MM.1S (cell line): ENCODE results near the gene PSMC3IP.

Source experiments
- DNase-seq: peaks from one replicate; pipeline ENCODE4 v3.0.0-alpha.2; 2015
- H2AFZ ChIP-seq: fragments of 300-600 bp; sonication (generic); 2 replicates; pipeline ENCODE4 v1.6.0; 2016; ENCODE audit warnings: antibody characterized with exemption, low read length
- H3F3A ChIP-seq: fragments of 300-600 bp; sonication (generic); 2 replicates; pipeline ENCODE4 v1.6.1; 2016; ENCODE audit warnings: mild to moderate bottlenecking, antibody characterized with exemption, low read length, moderate library complexity, mixed read lengths; ENCODE audit not compliant: insufficient read depth
- H3K27ac ChIP-seq: fragments of 300-600 bp; sonication (generic); 2 replicates; pipeline ENCODE4 v1.5.1; 2016; ENCODE audit warnings: mild to moderate bottlenecking, low read length
- H3K27me3 ChIP-seq: fragments of 300-600 bp; sonication (generic); replicated peaks from 2 replicates; pipeline ENCODE4 v1.6.0; 2016; ENCODE audit warnings: low read length; ENCODE audit not compliant: insufficient read depth
- H3K36me3 ChIP-seq: fragments of 300-600 bp; sonication (generic); replicated peaks from 2 replicates; pipeline ENCODE4 v1.6.1; 2016; ENCODE audit warnings: mild to moderate bottlenecking, low read length, mixed read lengths; ENCODE audit not compliant: insufficient read depth
- H3K4me1 ChIP-seq: fragments of 300-600 bp; sonication (generic); 2 replicates; pipeline ENCODE4 v1.6.1; 2016; ENCODE audit warnings: low read length, mixed read lengths
- H3K4me2 ChIP-seq: fragments of 300-600 bp; sonication (generic); 2 replicates; pipeline ENCODE4 v1.6.0; 2016; ENCODE audit warnings: low read depth, low read length
- H3K4me3 ChIP-seq: fragments of 300-600 bp; sonication (generic); 2 replicates; pipeline ENCODE4 v1.5.1; 2016; ENCODE audit warnings: low read length, mixed read lengths
- H3K79me2 ChIP-seq: fragments of 300-600 bp; sonication (generic); 2 replicates; pipeline ENCODE4 v1.6.1; 2016; ENCODE audit warnings: mixed run types, low read length, mixed read lengths
- H3K9ac ChIP-seq: fragments of 300-600 bp; sonication (generic); 2 replicates; pipeline ENCODE4 v1.6.1; 2016; ENCODE audit warnings: low read length, mixed read lengths
- H3K9me2 ChIP-seq: fragments of 300-600 bp; sonication (generic); replicated peaks from 2 replicates; pipeline ENCODE4 v1.6.1; 2016; ENCODE audit warnings: mild to moderate bottlenecking, low read length, mixed read lengths; ENCODE audit not compliant: insufficient read depth
- H3K9me3 ChIP-seq: fragments of 300-600 bp; sonication (generic); replicated peaks from 2 replicates; pipeline ENCODE4 v1.6.1; 2016; ENCODE audit warnings: mild to moderate bottlenecking, low read length, mixed read lengths; ENCODE audit not compliant: insufficient read depth
- H4K20me1 ChIP-seq: fragments of 300-600 bp; sonication (generic); 2 replicates; pipeline ENCODE4 v1.6.1; 2016; ENCODE audit warnings: mild to moderate bottlenecking, low read length, moderate library complexity, mixed read lengths; ENCODE audit not compliant: insufficient read depth
- CTCF ChIP-seq: fragments of 300-600 bp; sonication (generic); IDR thresholded peaks from 2 replicates; pipeline ENCODE4 v1.5.1; 2016; ENCODE audit warnings: antibody characterized with exemption, low read length, mixed read lengths
- EZH2 ChIP-seq: fragments of 300-600 bp; sonication (generic); optimal IDR thresholded peaks from 2 replicates; pipeline ENCODE3; 2017; ENCODE audit warnings: low read depth, mild to moderate bottlenecking, antibody characterized with exemption, low read length, mixed read lengths
- EZH2phosphoT487 ChIP-seq: fragments of 300-600 bp; sonication (generic); IDR thresholded peaks from 2 replicates; pipeline ENCODE4 v1.6.1; 2018; ENCODE audit warnings: antibody characterized with exemption, low read length

The PSMC3IP gene

DNA sequence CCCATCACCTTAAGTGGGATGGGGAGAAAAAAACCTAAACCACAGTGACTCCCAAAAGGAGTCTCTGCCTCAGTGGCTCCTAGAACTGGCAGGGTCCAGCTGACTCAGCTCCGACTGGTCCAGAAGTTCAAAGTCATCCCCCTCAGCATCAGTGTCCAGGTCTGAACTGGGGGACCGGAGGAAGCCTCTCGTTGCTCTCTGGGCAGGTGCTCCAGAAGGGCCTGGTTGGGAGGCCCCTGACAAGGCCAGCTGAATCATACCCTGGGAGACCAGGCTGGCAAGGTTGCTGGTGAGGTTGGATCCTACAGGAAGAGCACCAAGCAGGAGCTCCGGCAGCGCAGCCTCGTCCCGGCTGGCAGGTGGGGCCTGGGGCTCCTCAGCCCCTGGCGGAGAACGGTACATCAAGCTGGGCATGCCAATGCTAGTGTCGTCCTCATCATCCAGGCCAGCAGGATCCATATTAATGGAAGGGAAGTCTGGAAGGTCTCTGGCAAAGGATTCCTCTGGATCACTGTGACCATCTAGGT lies 4.3 kb upstream of the PSMC3IP start:
- no peak overlapping the region for H3K9ac ChIP-seq
- H4K20me1 ChIP-seq = no peaks in the 10 kb centered on the region
- peaks cover 56% of the 10 kb centered on the region for H3K79me2 ChIP-seq
- no peaks in the 10 kb centered on the region for H3K9me2 ChIP-seq
- no peak overlapping the region for H3K4me3 ChIP-seq
- H2AFZ ChIP-seq = no peak overlapping the region
- no peaks in the 10 kb centered on the region for H3K9me3 ChIP-seq
- H3K4me2 ChIP-seq = no peak overlapping the region
- no peak for TF ChIP-seq EZH2
- TF ChIP-seq EZH2phosphoT487 = no peak
- no peak for TF ChIP-seq CTCF
- H3K36me3 ChIP-seq = peaks cover 13% of the 10 kb centered on the region; the same call in 1 of the 2 replicates
- H3K27me3 ChIP-seq = no peaks in the 10 kb centered on the region
- H3K4me1 ChIP-seq = peaks cover 48% of the 10 kb centered on the region
- H3F3A ChIP-seq = peaks cover 45% of the 10 kb centered on the region
- H3K27ac ChIP-seq = no peak overlapping the region; the same call in 1 of the 2 replicates
- DNase-seq = no peak

DNA sequence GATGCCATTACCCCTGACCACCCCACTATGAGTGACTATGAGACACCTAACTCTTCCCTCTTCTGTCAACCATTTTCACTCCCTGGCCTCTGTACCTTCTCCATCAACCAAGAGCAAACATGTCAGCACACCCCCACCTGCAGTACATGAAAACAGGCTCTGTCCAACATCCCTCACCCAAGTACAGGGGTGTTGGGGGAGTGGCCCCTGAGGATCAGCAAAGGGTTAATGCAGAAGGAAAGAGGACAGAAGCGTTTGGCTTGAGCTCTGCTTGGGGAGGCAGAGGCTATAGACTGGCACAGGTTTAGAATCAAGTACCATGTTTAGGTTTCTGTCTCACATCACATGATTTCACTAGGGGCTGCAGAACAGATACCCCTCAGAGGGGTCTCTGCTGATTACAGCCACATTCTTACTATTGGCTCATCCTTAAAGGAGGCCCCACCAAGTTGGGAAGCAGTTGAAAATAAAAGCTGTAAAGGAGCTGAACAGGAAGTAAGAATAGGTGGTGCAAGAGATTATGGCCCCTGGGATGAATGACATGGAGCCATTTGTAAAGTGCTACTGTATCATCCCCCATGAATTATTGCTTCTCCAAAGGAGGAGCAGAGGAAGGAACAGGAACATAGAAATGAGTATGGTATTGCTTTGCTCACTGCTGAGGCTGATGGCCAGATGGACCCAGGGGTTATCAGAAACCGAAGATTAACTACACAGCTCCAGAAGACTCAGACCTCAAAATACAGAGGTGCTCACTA lies 2.4 kb upstream of the PSMC3IP start:
- DNase-seq = no peak
- TF ChIP-seq CTCF (no peak), EZH2 (no peak), EZH2phosphoT487 (no peak)
- no peaks in the 10 kb centered on the region for H3K9me2 ChIP-seq
- peaks cover 39% of the 10 kb centered on the region for H3K4me1 ChIP-seq
- no peaks in the 10 kb centered on the region for H3K9me3 ChIP-seq
- no peak overlapping the region for H2AFZ ChIP-seq
- peak overlapping the region; percentile 38 for H3K4me3 ChIP-seq
- peak overlapping the region; percentile 60; the same call in 1 of the 2 replicates for H3K9ac ChIP-seq
- H3K27me3 ChIP-seq = no peaks in the 10 kb centered on the region
- H3F3A ChIP-seq = peaks cover 37% of the 10 kb centered on the region
- H3K36me3 ChIP-seq = peaks cover 13% of the 10 kb centered on the region; the same call in 1 of the 2 replicates
- H3K27ac ChIP-seq = peak overlapping the region; percentile 98
- H3K79me2 ChIP-seq = peaks cover 63% of the 10 kb centered on the region
- H3K4me2 ChIP-seq = peak overlapping the region; percentile 71
- no peaks in the 10 kb centered on the region for H4K20me1 ChIP-seq

- H3K4me2 ChIP-seq = peak overlapping the region; percentile 71
- H2AFZ ChIP-seq = no peak overlapping the region
- DNase-seq = peak; percentile 99
- TF ChIP-seq EZH2phosphoT487 = no peak
- peak; percentile 82 for TF ChIP-seq CTCF
- H3F3A ChIP-seq = peaks cover 40% of the 10 kb centered on the region
- peak overlapping the region; percentile 90 for H3K4me3 ChIP-seq
- H3K4me1 ChIP-seq = peaks cover 37% of the 10 kb centered on the region
- no peaks in the 10 kb centered on the region for H4K20me1 ChIP-seq
- H3K9me3 ChIP-seq = no peaks in the 10 kb centered on the region
- H3K9me2 ChIP-seq = no peaks in the 10 kb centered on the region
- peaks cover 65% of the 10 kb centered on the region for H3K79me2 ChIP-seq
- H3K27me3 ChIP-seq = no peaks in the 10 kb centered on the region
- H3K9ac ChIP-seq = peak overlapping the region; percentile 95
- H3K36me3 ChIP-seq = peaks cover 6% of the 10 kb centered on the region; the same call in 1 of the 2 replicates
- peak overlapping the region; percentile 98 for H3K27ac ChIP-seq
These were observed 847 bp upstream of the PSMC3IP start for GRCh38 chr17:42578282-42578869.
